HG02759 (cell line): ENCODE data around the gene OR2G3.

Experiments
- ATAC-seq: cut with Tn5 transposase; IDR thresholded peaks from one replicate; pipeline ENCODE4 v1.9.1; 2021; ENCODE audit warnings: mild to moderate bottlenecking, moderate library complexity; ENCODE audit not compliant: unreplicated experiment

OR2G3 gene

DNA sequence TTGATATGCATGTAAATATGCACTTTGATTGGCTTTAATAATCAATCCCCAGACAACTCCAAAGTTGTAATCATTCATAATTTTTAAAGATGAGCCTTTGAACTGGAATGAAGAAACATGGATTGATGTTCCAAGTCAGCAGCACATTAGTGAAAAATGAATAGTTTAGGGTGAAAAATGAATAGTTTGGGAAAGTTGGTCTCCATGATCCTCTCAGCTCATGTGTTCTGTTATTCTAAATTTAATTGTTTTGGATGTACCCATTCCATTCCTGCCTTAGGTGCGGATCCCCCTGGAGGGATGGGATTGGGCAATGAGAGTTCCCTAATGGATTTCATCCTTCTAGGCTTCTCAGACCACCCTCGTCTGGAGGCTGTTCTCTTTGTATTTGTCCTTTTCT, at the start of gene OR2G3:
Gene OR2G3 (plus strand): TSS at position 301 of the 400 bp plus-strand sequence. CDS start 0 bp downstream, at position 301.
- no peak for ATAC-seq

DNA sequence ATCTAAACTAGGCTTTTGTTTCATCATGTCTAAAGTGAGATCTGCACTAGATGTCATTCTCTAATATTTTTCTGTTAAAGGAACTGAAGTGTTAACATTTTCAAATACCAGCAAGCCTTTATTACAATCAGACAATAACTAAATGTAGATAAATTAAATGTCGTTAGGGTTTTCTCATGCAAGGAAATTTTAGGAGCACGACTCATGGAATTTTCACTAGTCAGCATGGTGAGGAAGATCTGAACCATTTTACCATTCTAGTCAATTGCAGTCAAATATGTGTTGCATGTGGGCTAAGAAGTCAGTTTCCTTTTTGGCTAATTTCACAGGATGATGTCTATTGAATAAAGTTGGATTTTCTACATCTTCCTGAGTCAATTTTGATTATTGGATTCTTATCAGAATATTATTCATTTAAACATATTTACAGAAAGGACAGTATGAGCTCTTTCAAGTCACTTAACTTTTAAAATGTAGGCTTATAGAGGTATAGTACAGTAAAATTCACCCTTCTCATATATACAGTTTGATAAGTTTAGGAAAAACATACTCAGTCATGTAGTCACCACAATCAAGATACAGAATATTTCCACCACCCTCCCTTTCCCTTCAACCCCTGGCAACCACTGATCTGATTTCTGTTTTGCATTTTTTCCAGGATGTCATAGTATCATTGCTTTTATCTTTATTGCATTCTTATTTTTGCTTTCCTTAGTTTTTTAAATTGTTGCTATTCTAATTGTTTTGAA, 47.3 kb upstream of the OR2G3 start:
- no peak for ATAC-seq

DNA sequence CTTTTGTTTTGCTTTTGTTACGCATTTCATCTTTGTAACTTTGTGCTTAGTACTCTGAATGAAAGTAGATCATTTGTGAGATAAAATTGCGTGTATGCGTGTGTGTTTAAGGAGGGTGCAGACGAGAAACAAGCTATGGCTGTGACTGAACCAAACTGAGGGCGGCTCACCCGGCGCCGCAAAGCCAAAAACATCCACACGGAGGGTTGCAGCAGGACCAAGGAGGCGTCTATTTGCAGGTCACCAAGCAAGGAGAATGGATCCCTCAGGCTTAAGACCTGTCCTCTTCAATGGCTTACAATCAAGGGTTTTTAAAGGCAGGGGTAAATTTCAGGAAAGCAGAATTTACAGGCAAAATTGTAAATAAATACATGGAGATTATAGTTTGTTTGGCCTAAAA, 43.7 kb upstream of the OR2G3 start:
- ATAC-seq = no peak

DNA sequence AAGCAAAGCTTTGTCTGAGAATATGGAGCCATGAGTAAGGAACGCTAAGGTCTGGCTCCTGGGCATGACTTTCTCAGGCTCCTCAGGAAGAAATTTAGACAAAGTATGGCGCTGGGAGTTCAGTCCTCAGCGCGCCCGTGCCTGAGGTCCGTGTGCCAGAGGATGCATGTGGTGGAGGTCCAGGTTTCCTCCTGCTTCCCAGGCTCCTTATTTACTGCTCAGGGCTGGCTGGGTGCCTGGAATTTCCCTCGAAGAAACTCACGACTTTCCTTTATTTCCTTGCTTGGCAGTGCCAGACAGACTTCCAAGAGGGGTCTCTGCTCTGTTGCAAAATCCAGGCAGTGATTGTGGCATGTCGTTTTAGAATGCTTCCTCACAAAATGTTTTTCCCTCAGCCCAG, 43.2 kb upstream of the OR2G3 start:
- ATAC-seq = no peak

DNA sequence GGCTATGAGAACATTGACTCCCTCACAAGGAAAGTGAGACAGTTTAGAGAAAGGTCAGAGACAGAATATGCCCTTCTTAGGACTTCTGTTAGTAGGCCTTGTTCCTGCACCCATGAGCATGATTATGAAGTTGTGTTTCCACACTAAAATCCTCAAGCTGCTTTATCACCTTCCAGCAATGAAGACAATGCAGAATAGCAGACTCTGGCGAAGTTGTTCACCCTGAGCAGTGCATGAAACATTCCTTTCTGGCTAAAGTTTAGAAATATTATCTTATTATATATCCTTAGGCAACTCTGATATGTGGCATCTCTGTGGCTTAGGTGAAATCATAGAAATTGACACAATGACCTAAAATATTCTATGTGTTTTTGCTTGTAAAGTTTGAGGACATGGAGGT, 31.1 kb upstream of the OR2G3 start:
- no peak for ATAC-seq

DNA sequence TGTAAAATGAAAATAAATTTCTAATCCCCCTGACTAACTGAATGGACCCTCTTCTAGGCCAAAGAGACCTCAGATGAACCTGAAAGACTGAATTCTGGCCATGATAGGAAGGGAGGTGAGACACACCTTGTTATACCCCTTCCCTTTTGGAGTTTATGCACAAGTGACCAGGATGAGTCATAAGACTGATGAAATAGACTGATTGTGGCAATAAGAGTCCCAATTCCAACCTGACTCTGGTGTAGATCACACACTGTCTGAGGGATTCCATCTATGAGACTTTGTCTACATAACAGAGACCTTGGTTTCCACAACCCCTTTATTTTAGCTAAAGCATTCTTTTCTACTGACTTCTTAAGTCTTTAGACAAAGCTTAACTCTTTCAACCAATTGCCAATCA, 30.7 kb upstream of the OR2G3 start:
- ATAC-seq = no peak

DNA sequence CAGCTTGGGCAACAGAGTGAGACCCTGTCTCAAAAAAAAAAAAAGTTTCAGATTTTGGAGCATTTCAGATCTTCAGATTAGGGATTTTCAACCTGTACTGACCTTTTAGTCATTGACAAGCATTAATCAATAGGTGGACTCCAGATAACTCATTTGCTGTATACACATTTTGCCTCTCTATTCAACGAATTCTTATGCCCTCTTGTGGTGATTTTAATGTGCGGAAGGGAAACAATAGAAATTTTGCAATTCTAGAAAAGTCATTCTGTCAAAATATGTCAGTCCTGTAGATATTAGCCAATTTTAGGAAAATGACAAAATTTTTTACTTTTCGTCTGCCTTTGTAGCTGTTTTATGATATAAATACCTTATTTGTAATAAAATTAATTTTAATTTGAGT, 28.9 kb upstream of the OR2G3 start:
- ATAC-seq = peak; percentile 45

DNA sequence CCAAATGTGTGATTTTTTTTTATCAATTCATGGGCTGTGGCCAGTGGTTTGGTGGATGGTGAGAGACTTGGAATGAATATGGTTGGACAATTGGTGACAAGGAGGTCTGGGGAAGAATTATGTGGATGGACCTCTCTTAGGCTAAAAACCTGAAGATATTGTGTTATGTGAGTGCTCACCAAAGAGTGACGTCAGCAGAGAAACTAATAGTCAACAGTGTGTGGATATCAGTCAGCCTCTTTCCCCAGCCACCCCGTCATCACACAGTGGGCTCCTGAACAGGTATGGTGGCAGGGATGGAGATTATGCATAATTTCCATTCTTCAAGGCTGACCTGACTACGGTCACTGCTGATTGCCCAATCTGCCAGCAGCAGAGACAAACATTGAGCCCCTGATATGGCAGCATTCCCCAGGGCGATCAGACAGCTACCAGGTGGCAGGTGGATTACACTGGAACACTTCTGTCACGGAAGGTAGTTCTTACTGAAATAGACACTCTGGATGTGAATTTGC, 26.4 kb upstream of the OR2G3 start:
- no peak for ATAC-seq

DNA sequence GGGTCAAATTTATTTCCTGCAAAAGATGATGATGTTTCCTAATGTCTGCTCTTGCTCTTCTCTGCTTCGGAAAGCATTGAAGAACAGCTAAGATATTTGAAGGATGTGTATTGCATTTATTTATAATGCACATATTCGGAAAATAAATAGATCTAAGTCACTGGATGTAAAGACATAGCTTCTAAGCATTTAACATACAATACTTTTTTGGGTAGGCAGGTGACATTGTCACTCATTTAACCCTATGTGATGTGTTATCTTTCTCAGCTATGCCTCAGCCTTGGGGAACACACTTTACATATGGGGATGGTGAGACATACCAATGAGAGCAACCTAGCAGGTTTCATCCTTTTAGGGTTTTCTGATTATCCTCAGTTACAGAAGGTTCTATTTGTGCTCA, 17.3 kb upstream of the OR2G3 start, which contains the start of gene OR2G2:
Gene OR2G2 (plus strand): TSS at position 301 of the 400 bp plus-strand sequence. CDS start 0 bp downstream, at position 301.
- ATAC-seq = no peak

DNA sequence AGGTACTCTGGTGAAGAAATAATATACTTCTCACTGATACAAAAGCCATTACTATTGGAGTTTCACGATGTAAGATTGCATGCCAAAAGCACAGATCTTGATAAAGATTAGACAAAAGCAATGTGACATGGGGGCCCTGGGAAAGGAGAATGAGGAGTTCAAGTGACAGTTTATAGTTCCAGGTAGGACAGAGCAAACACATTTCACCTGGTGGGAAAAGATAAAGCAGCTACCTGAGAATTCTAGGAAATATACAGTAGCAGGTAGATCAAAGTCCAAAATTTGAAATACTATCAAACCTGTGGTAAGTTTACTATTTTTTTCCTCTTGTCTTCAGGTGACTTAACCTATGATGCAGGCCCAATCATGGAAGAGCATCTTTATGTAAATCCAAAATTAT, 8.0 kb downstream of the OR2G3 start:
- ATAC-seq = no peak

DNA sequence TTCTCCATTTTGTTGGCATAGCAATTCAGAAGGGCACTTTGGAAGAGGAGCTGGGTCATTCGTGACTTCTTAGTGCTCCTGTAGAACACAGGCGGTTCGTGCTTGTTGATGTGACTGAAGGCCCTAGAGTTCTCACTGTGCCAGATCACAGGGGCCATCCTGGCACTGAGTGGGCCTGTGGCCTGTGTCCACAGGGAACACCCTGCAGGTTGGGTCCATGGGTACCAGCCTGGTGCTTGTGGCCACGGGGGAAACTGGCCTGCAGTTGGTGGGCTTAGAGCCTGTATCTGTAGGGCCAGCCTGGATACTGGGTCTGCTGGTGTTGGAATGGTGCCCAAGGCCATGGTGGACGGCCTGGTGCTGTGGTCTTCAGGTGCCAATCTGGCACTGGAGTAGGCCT, 9.2 kb downstream of the OR2G3 start:
- ATAC-seq = no peak

DNA sequence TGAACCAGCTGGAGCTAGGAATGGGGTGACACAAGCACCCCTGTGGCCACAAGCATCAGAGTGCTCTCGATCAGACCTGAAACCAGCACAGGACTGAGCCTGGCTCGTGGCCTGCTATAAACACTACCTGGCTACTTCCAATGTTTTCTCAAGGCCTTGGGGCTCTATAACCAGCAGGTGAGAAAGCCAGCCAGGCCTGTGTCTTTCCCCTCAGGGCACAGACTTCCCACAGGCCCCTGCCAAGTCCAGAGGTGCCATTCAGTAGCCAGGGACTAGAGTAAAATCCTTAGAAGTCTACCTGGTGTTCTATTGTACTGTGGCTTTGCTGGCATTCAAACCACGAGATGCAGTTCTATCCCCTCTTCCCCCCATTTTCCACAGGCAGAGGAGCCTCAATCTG, 22.6 kb downstream of the OR2G3 start:
- ATAC-seq = no peak

DNA sequence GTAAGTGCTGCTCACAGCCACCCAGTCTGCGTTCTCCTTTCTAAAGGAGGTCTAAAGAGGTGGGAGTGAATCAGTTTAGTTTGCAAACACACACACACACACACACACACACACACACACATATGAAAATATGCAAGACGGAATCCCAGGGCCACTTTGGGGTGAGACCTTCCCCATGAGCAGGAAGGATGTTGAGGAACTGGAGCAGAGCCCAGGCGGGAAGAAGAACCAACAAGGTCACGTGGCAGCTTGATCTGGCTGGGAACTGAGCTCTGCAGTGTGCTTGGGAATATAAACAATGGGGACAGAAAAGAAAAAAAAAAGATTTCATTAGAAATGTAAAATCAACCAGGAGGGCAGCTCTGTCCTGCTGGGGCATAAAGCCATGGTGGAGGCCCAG, 32.6 kb downstream of the OR2G3 start:
- ATAC-seq = no peak

DNA sequence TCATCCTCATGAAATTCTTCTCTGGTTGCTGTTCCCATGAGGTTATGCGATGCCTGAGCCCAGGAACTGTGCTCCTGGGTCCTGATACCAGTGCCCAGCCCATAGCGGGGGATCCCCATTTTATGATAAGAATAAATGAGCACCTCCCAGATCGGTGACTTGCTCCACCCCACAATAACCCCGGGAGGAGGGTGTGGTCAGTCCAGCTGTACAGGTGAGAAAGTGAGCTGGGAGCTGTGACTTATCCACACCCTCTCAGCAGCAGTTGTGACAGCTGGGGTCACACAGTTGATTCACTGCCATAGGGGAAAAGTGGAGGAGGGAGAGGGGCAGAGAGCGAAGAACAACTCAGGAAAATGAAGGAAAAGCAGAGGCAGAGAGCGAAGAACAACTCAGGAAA, 33.4 kb downstream of the OR2G3 start:
- no peak for ATAC-seq

DNA sequence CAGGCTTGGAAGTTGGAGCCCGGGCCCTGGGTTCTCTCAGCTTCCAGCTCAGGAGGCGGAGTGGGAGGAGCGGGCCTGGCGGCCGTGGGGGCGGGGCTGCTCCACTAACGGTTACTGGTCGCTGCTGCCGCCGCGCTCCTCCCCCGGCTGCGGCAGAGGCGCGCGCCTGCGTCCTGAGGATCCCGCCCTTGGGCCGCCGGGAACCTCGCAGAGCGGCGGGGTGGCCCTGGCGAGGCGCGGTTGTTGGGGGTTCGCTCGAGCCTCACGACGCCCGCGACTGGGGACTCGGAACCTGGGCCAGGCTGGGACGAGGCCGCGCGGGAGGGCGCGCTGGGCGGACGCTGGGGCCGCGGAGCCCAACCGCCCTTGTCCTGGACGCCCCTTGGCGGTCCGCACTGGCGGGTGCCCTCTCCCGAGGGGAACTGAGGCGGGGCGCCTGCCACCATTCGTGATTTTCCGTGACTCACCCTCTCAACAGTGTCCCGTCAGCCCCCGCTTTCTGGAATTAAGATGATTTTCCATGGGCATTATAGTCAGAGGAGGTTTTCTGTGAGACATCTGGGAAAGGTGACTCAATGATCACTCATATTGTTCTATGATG, 34.1 kb downstream of the OR2G3 start:
- no peak for ATAC-seq

DNA sequence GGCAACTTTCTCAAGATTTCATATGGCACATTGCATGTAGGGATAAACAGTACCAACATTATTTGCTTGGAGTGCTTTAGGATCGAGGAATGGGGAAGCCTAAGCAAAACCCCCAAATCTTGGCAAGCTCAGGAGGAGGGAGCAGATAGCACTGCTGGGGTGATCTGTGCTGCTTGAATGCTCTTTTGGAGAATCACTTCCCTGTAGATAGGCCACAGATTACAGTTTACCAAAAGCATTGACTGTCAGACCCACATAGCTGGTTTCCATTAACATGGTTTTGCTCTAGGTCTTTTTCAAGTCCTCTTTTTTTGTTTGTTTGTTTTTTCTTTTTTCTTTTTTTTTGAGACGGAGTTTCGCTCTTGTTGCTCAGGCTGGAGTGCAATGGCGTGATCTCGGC, 37.4 kb downstream of the OR2G3 start:
- ATAC-seq = no peak

DNA sequence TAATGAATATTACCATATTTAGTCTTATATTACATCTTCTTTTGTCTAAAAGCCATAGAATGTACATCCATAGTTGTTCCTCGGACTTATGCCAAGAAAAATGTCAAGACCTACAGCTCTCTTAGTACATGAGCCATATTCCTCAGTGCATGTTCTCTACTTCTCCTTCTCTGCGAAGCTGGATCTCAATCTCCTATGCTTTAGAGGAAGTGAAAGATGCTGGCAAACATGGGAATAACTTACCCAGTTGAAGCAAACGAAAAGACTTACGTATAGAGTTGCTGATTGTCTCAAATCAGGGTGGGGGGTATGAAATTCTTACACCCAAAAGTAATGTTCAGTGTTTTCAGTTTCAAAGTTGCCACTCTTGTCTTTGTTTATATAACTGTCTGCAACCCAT, 41.5 kb downstream of the OR2G3 start:
- no peak for ATAC-seq

DNA sequence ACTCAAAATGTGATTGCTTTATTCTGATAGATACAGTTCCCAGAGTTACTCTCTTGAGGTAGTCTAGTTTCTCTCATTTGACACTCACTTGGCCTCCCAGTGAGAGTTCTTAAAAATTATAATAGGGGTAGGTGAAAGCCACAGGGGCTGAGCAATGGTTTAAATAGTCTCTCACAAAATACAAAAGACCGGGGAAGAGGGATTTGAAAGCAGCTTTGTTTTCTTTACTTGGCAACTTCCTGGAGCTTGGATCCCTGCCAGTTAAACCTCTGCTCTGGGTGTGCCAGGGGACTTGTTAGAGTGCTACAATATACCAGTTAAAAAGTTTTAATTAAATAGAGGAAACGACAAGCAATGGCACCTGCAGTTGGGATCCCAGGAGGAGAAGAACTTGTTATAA, 42.5 kb downstream of the OR2G3 start:
- ATAC-seq = no peak

DNA sequence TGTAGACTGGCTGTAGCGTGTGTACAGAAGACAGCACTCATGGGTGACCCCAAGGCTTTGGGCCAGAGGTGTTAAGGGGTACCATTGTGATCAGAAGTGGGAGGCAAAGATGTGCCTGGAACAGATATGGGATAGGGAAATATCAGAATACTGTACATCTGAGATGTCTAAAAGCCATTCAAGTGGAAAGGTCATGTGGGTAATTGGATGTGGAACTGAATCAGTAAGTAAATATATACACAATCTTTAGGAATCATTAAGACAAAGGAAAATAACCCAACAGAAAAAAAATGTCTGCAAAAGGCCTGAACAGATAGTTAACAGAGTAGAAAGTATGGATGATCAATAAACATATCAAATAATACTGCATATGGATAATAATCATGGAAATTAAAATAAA, 47.7 kb downstream of the OR2G3 start:
- ATAC-seq = no peak
